Endodermal cell (in vitro differentiated cells): ENCODE results near the gene MFNG. TPM values are rescaled to one million over a fixed set of nuclear protein-coding genes. Genes with fewer than 3 reads are reported as not detected.

Source experiments
- DNase-seq: peaks from one replicate; pipeline ENCODE4 v3.0.0-alpha.2; 2017
- H3K27ac ChIP-seq: 2 replicates; pipeline ENCODE4 v1.5.1; 2013; ENCODE audit warnings: mild to moderate bottlenecking, low read depth, low read length, moderate library complexity
- H3K27me3 ChIP-seq: 2 replicates; pipeline ENCODE4 v1.6.1; 2013; ENCODE audit warnings: mild to moderate bottlenecking, low read length, moderate library complexity; ENCODE audit not compliant: insufficient read depth, control insufficient read depth, poor library complexity, severe bottlenecking
- H3K36me3 ChIP-seq: 2 replicates; pipeline ENCODE4 v1.7.0; 2013; ENCODE audit warnings: mild to moderate bottlenecking, low read length, moderate library complexity; ENCODE audit not compliant: control insufficient read depth, insufficient read depth
- H3K4me1 ChIP-seq: one replicate; pipeline ENCODE4 v1.7.0; 2013; ENCODE audit warnings: low read length; ENCODE audit not compliant: control insufficient read depth, insufficient read depth
- H3K4me3 ChIP-seq: 2 replicates; pipeline ENCODE4 v1.5.1; 2013; ENCODE audit warnings: mild to moderate bottlenecking, low read length, moderate library complexity
- H3K9ac ChIP-seq: 2 replicates; pipeline ENCODE4 v1.6.1; 2013; ENCODE audit warnings: mild to moderate bottlenecking, low read length, moderate library complexity; ENCODE audit not compliant: poor library complexity, severe bottlenecking; ENCODE audit errors: extremely low read depth
- H3K9me3 ChIP-seq: 2 replicates; pipeline ENCODE4 v1.6.1; 2013; ENCODE audit warnings: mild to moderate bottlenecking, low read length, moderate library complexity; ENCODE audit not compliant: control insufficient read depth
- H3K27ac Mint-ChIP-seq: 2 replicates; pipeline ENCODE4 v1.8.0; 2020; ENCODE audit warnings: mixed read lengths
- H3K27me3 Mint-ChIP-seq: 2 replicates; pipeline ENCODE4 v1.8.0; 2021; ENCODE audit warnings: mild to moderate bottlenecking, mixed read lengths; ENCODE audit not compliant: insufficient read depth
- H3K36me3 Mint-ChIP-seq: 2 replicates; pipeline ENCODE4 v1.8.0; 2020; ENCODE audit warnings: low read depth, mixed read lengths
- H3K4me1 Mint-ChIP-seq: 2 replicates; pipeline ENCODE4 v1.8.0; 2020; ENCODE audit warnings: mixed read lengths
- H3K4me3 Mint-ChIP-seq: 2 replicates; pipeline ENCODE4 v1.8.0; 2020; ENCODE audit warnings: mild to moderate bottlenecking, moderate library complexity, mixed read lengths
- H3K9me3 Mint-ChIP-seq: 2 replicates; pipeline ENCODE4 v1.8.0; 2020; ENCODE audit warnings: mild to moderate bottlenecking, mixed read lengths
- WGBS, 2 experiments: methylation state at CpG; one replicate each; pipeline versions ENCODE4 v1.1.5 to v1.1.7; 2013; ENCODE audit warnings: missing lambda C conversion rate in 2 of 2, mixed read lengths in 1 of 2; ENCODE audit not compliant: insufficient coverage in 1 of 2, insufficient read length in 1 of 2; 5-methylcytosine and 5-hydroxymethylcytosine counted together
- total RNA-seq, 2 donors: library from RNA; stranded (reverse); fragmentation: NEBNext Ultra II Directional in 1 of 2; extraction: Animal tissue kit (Norgen Biotek cat#: 25700) in 1 of 2; gene quantifications; 2 replicates in 1 of 2; 3 replicates in 1 of 2; pipeline ENCODE4 v1.2.1, GENCODE V29; 2021
- TF ChIP-seq, protein P1 (sequence below): fragments of 200-600 bp; sonication (generic); conservative IDR thresholded peaks from 2 replicates; pipeline ENCODE4 v1.5.0; 2021; ENCODE audit warnings: antibody characterized with exemption, mild to moderate bottlenecking

MFNG gene
- total RNA-seq, 2 donors from 2014 or later = 1.9 to 6.6 TPM

DNA sequence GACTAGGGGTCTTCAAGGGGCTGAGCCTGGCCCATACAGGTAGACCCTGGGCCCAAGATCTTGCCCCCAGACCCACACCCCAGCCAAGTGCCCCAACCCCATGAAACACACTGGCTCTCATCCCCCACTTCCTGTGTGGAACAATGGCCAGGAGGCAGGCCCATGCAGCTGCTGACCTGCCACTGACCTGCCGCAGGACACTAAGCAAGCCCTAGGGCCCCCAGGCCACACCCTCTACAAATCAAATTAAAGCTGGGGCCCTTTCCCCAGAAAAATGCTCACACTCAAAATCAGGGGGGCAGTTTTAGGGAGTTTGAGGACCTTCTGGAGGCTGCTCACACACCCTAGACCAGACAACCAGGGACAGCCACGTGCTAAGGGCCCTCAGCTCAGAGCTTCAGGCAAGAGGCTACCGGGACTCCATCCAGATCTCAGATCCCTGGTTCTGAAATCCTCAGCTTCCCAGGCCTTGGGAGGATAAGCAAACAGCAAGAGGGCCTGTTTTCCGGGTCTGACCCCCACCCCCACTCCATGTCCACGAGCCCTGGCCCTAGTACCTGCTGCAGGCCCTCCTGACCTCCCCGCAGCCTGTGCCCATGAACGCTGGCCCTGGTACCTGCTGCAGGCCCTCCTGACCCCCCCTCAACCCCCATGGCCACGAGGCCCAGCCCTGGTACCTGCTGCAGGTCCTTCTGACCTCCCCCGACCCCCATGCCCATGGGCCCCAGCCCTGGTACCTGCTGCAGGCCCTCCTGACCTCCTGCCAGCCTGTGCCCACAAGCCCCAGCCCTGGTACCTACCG is 23.1 kb upstream of the MFNG start:
- H3K27ac Mint-ChIP-seq = peak overlapping the region; percentile 52
- Histone ChIP-seq H3K9me3 (no peaks in the 10 kb centered on the region), H3K4me1 (peaks cover 3% of the 10 kb centered on the region), H3K36me3 (no peaks in the 10 kb centered on the region), H3K27ac (no peak overlapping the region), H3K9ac (no peak overlapping the region), H3K4me3 (no peak overlapping the region), H3K27me3 (no peaks in the 10 kb centered on the region)
- no peaks in the 10 kb centered on the region for H3K9me3 Mint-ChIP-seq
- no peak for DNase-seq
- H3K4me3 Mint-ChIP-seq = no peak overlapping the region
- TF ChIP-seq, protein P1, sequence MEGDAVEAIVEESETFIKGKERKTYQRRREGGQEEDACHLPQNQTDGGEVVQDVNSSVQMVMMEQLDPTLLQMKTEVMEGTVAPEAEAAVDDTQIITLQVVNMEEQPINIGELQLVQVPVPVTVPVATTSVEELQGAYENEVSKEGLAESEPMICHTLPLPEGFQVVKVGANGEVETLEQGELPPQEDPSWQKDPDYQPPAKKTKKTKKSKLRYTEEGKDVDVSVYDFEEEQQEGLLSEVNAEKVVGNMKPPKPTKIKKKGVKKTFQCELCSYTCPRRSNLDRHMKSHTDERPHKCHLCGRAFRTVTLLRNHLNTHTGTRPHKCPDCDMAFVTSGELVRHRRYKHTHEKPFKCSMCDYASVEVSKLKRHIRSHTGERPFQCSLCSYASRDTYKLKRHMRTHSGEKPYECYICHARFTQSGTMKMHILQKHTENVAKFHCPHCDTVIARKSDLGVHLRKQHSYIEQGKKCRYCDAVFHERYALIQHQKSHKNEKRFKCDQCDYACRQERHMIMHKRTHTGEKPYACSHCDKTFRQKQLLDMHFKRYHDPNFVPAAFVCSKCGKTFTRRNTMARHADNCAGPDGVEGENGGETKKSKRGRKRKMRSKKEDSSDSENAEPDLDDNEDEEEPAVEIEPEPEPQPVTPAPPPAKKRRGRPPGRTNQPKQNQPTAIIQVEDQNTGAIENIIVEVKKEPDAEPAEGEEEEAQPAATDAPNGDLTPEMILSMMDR = no peak
- peaks cover 17% of the 10 kb centered on the region for H3K36me3 Mint-ChIP-seq
- WGBS, 2 experiments = 79 to 81% methylated on average over 5 to 9 of the region's 10 CpGs
- H3K4me1 Mint-ChIP-seq = peaks cover 10% of the 10 kb centered on the region
- no peaks in the 10 kb centered on the region for H3K27me3 Mint-ChIP-seq

DNA sequence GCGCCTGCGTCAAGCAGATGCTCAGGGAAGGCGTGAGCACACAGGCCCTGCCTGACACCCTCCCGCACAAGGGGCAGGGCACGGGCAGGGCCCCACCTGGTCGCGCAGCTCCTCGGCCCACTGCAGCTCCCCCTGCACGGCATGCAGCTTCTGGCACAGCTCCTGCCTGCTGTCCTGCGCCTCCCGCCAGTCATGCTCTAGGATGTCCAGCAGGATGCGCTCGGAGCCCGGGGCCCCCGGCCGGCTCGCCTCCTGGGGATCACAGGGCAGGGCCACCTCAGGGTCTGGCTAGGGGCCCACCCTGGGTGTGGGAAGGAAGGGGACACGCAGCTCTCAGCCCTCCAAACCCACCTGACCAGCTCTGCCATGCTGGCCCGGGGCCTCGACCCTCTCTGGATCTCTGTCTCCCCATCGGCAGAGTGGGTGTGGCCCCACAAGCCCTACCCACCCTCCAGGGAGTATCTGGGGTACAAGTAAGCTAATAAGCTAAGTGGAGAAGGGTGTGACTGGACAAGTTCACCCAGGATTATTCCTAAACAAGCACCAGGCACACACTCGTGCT is 22.3 kb upstream of the MFNG start:
- H3K4me3 Mint-ChIP-seq = no peak overlapping the region
- Histone ChIP-seq H3K4me1 (peaks cover 3% of the 10 kb centered on the region), H3K4me3 (no peak overlapping the region), H3K27me3 (no peaks in the 10 kb centered on the region), H3K9me3 (no peaks in the 10 kb centered on the region), H3K27ac (no peak overlapping the region), H3K36me3 (no peaks in the 10 kb centered on the region), H3K9ac (no peak overlapping the region)
- TF ChIP-seq, protein P1 = peak; percentile 32
- no peaks in the 10 kb centered on the region for H3K27me3 Mint-ChIP-seq
- peaks cover 18% of the 10 kb centered on the region for H3K36me3 Mint-ChIP-seq
- no peak for DNase-seq
- no peaks in the 10 kb centered on the region for H3K9me3 Mint-ChIP-seq
- peaks cover 10% of the 10 kb centered on the region for H3K4me1 Mint-ChIP-seq
- H3K27ac Mint-ChIP-seq = peak overlapping the region; percentile 52
- 90 to 91% methylated on average over 7 to 21 of the region's 22 CpGs for WGBS, 2 experiments

DNA sequence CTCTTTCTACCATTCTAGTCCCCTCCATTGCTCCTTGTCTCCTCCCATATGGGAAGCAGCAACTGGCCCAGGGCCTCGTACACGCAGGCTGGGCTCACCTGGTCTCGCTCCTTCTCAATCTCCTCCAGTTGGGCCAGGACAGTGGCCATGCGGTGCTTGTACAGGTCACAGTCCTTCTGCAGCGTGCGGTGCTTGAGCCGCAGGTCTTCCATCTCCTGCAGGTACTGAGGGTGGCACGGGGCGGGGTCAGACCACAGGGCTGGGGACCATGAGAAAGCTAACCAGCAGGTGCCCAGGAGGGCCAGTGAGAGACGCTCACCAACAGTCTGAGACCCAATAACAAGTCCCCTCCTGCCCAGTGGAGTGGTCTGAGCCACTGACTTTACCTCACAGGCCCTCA is 21.5 kb upstream of the MFNG start:
- no peaks in the 10 kb centered on the region for H3K36me3 ChIP-seq
- DNase-seq = no peak
- Mint-ChIP-seq H3K4me3 (no peak overlapping the region), H3K27ac (no peak overlapping the region), H3K4me1 (peaks cover 10% of the 10 kb centered on the region), H3K36me3 (peaks cover 21% of the 10 kb centered on the region), H3K27me3 (no peaks in the 10 kb centered on the region), H3K9me3 (no peaks in the 10 kb centered on the region)
- no peak overlapping the region for H3K27ac ChIP-seq
- H3K4me1 ChIP-seq = peaks cover 3% of the 10 kb centered on the region
- TF ChIP-seq, protein P1 = no peak
- H3K27me3 ChIP-seq = no peaks in the 10 kb centered on the region
- H3K9me3 ChIP-seq = no peaks in the 10 kb centered on the region
- WGBS, 2 experiments = 90 to 96% methylated on average over 9 to 10 of the region's 10 CpGs
- no peak overlapping the region for H3K9ac ChIP-seq
- no peak overlapping the region for H3K4me3 ChIP-seq
